ENCODE results near the gene ATP2B1. TPM values are rescaled to one million over a fixed set of nuclear protein-coding genes. Genes with fewer than 3 reads are reported as not detected.
A peak's percentile ranks its signal among the peaks of the same experiment; 100 is the strongest.

Gene ATP2B1
- total RNA-seq, 1 donor from 2014 or later: 34.5 TPM

DNA sequence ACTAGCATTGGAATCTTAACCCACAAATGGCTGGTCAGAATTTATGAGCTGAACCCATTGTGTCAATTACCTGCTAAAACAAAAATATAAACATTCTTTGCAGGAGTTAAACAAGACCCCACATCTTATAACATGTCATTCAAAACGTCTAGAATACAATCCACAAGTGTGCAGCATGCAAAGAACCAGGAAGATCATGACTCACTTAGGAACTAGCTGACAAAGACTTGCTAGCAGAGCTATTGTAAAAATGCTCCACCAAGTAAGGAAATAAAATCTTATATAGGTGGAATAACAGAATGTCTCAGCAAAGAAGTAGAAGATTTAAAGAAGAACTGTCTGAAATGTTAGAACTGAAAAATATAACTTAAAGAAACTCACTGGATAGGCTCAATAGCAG is 156.3 kb downstream of the ATP2B1 start:
- Histone ChIP-seq H3K4me3 (no peak overlapping the region), H3K36me3 (no peaks in the 10 kb centered on the region), H3K4me1 (no peaks in the 10 kb centered on the region), H3K9me3 (no peaks in the 10 kb centered on the region), H3K27me3 (ENCODE audit: low read depth) (no peaks in the 10 kb centered on the region), H3K27ac (no peak overlapping the region)
- DNase-seq (no peak), ATAC-seq (no peak)
- TF ChIP-seq, protein P1, sequence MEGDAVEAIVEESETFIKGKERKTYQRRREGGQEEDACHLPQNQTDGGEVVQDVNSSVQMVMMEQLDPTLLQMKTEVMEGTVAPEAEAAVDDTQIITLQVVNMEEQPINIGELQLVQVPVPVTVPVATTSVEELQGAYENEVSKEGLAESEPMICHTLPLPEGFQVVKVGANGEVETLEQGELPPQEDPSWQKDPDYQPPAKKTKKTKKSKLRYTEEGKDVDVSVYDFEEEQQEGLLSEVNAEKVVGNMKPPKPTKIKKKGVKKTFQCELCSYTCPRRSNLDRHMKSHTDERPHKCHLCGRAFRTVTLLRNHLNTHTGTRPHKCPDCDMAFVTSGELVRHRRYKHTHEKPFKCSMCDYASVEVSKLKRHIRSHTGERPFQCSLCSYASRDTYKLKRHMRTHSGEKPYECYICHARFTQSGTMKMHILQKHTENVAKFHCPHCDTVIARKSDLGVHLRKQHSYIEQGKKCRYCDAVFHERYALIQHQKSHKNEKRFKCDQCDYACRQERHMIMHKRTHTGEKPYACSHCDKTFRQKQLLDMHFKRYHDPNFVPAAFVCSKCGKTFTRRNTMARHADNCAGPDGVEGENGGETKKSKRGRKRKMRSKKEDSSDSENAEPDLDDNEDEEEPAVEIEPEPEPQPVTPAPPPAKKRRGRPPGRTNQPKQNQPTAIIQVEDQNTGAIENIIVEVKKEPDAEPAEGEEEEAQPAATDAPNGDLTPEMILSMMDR (IDR thresholded peaks at IDR 0.05): no peak
- intact Hi-C loops (cut with DNase I): no loop called here

DNA sequence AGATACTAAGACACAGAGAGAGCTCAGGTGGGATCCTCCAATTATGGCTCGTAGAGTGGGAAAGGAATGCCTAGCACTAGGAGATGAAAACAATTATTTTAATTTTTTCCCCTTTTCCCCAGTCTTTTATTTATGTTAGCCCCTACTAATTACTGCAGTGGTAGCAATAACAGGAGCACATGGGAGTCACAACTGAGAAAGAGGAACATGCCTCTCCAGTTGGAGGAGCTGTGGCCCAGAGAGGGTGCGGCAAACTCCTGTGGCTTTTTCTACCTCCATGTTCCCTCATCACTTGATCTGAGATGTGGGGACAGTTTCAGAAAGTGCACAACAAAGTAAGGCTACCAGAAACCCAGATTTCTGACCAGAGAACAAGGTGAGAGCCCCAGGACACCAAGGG is 156.9 kb downstream of the ATP2B1 start:
- Histone ChIP-seq H3K9me3 (no peaks in the 10 kb centered on the region), H3K4me3 (no peak overlapping the region), H3K36me3 (no peaks in the 10 kb centered on the region), H3K4me1 (no peaks in the 10 kb centered on the region), H3K27me3 (ENCODE audit: low read depth) (no peaks in the 10 kb centered on the region), H3K27ac (no peak overlapping the region)
- no peak for ATAC-seq
- TF ChIP-seq, protein P1 (IDR thresholded peaks at IDR 0.05): no peak
- DNase-seq: no peak
- intact Hi-C loops (cut with DNase I): no loop called here

DNA sequence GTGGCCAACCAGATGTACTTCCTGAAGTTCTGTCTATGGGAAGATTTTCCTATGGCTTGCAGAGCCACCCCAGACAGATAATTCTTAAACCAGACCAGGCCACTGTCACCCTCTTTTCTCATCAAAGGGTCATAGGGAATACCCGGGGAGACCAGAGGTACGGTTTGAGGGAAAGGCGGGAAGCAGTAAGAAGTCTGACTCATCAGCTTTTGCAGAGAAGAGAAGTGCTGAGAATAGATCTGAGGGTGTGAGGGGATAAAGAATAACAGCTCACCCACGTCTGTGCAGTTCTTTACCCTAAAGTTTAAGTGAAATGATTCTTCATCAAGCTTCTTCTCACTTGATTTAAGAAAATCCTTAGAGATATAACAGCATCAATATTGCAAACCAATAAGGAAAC is 161.5 kb downstream of the ATP2B1 start:
- Histone ChIP-seq H3K4me3 (no peak overlapping the region), H3K9me3 (no peaks in the 10 kb centered on the region), H3K36me3 (no peaks in the 10 kb centered on the region), H3K4me1 (peaks cover 23% of the 10 kb centered on the region), H3K27ac (no peak overlapping the region), H3K27me3 (ENCODE audit: low read depth) (no peaks in the 10 kb centered on the region)
- intact Hi-C loops (cut with DNase I): no loop called here
- ATAC-seq (no peak), DNase-seq (no peak)
- TF ChIP-seq, protein P1 (IDR thresholded peaks at IDR 0.05): no peak

DNA sequence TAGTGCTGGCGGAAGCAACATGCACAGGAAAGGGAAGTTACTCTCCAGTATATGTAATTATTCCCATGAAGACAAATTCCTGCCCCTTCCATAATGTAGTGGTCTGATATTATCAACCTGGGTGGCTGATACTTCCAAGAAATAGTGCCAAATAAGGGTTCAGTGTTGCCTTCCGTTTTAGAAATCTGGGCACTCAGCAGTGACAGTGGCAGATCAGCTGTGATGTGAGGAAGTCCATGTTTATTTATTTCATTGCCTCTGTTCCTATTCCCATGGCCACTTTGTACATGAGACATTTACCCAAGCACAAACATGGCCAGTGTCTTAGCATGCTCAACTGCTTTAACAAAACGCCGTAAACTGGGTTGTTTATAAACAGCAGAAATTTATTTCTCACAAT is 162.5 kb downstream of the ATP2B1 start:
- Histone ChIP-seq H3K27me3 (ENCODE audit: low read depth) (no peaks in the 10 kb centered on the region), H3K4me3 (no peak overlapping the region), H3K4me1 (peaks cover 23% of the 10 kb centered on the region), H3K27ac (no peak overlapping the region), H3K9me3 (no peaks in the 10 kb centered on the region), H3K36me3 (no peaks in the 10 kb centered on the region)
- ATAC-seq: no peak
- intact Hi-C loops (cut with DNase I): no loop called here
- no peak for DNase-seq
- TF ChIP-seq, protein P1 (IDR thresholded peaks at IDR 0.05): no peak

DNA sequence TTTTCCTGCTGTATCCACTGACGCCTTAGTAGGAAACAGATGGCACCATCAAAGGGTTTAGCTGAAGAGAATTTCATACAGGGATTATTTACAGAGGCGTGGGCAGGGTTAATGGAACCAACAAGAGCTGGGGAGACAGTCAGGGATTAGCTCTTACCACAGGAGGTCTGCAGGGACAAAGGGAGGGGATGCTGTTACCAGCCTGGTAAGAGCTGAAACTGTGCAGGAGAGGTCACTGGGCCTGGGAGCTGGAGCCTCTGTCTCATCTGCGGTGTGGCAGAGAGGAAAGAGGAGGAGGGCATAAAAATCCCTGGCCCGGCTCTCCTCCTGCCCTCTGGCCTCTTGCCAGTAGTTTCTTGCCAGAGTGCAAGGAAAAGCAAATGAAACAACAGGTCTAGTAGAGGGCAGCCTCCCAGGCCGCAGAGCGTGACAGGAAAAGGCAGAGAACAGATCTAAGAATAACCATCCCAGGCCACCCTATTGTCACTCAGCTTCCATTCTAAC is 163.9 kb downstream of the ATP2B1 start:
- ATAC-seq: peak; percentile 29 to 33
- Histone ChIP-seq H3K27ac (no peak overlapping the region), H3K27me3 (ENCODE audit: low read depth) (no peaks in the 10 kb centered on the region), H3K4me1 (peaks cover 23% of the 10 kb centered on the region), H3K36me3 (no peaks in the 10 kb centered on the region), H3K9me3 (no peaks in the 10 kb centered on the region), H3K4me3 (no peak overlapping the region)
- DNase-seq: peak; percentile 52
- intact Hi-C loops (cut with DNase I): no loop called here
- TF ChIP-seq, protein P1 (IDR thresholded peaks at IDR 0.05): no peak

DNA sequence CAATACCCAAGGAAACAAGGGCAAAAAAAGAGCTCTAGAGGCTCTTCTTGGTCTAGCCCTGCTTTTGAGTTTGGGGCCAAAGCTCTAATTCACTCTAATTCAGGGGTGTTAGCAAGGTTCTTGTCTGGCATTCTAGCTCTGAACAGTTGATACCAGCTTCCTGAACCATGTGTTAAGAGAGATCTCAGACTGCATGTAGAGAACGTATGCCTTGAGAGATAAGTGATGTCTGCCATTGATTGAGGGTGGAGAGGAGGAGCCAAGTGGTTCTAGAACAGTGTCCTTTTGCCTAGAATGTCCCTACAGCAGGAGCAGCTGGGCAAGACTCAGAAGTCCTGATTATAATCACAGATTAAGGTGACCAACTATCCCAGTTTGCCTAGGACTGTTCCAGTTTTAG is 164.6 kb downstream of the ATP2B1 start:
- no peak for ATAC-seq

More for the DNA sequence above, 164.6 kb downstream of the ATP2B1 start:
- H3K4me3 ChIP-seq: no peak overlapping the region
- no peaks in the 10 kb centered on the region for H3K9me3 ChIP-seq
- intact Hi-C loops (cut with DNase I): no loop called here
- TF ChIP-seq, protein P1 (IDR thresholded peaks at IDR 0.05): no peak
- H3K27ac ChIP-seq: no peak overlapping the region
- no peaks in the 10 kb centered on the region for H3K36me3 ChIP-seq
- DNase-seq: no peak
- no peaks in the 10 kb centered on the region for H3K27me3 ChIP-seq (ENCODE audit: low read depth)
- peaks cover 23% of the 10 kb centered on the region for H3K4me1 ChIP-seq

All from lower lobe of right lung (tissue), 2 donors.